Fibroblast of skin of scalp (primary cell): ENCODE data around the gene UBQLN4. TPM values are rescaled to one million over a fixed set of nuclear protein-coding genes. Genes with fewer than 3 reads are reported as not detected.

Source experiments
- DNase-seq: peaks from one replicate; pipeline ENCODE4 v3.0.0-alpha.2; 2013
- polyA plus RNA-seq, 2 experiments: library from polyadenylated mRNA; unstranded; fragments of 120-200 nt; gene quantifications; one replicate each; pipeline ENCODE4 v1.2.1, GENCODE V29; 2013; ENCODE audit not compliant: insufficient read length in 2 of 2

The UBQLN4 gene
- 32.4 TPM for polyA plus RNA-seq (2013, experiment 1 of 2; ENCODE audit: insufficient read length)
- polyA plus RNA-seq (2013, experiment 2 of 2; ENCODE audit: insufficient read length), result 34.3 TPM

GRCh38 chr1:156053768-156054499 is at the start of gene UBQLN4:
Gene UBQLN4 (minus strand): TSS chr1:156053798. CDS start chr1:156053701, 97 bp downstream.
- DNase-seq, result peak; percentile 92

- peak; percentile 81 for DNase-seq
These were observed 49.3 kb upstream of the UBQLN4 start for GRCh38 chr1:156102633-156103511.

DNA sequence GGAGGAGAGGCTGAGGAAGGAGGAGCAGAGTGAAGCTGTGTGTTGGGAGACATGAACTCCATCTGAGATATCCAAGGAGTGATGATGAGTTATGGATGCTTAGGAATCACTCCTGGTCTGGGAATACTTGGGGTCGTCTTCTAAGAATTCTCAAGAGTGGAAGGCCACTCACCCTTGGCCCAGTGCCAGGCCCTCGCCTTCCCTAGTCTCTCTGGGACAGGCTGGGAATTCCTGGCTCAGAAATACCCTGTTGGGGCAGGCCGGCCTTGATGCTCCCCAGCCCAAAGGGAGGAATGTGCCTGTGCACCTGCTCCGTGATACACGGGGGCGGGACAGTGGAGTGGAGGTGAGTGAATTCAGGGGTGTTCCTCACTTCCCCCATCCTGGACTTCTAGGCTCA is 48.3 kb upstream of the UBQLN4 start:
- no peak for DNase-seq

DNA sequence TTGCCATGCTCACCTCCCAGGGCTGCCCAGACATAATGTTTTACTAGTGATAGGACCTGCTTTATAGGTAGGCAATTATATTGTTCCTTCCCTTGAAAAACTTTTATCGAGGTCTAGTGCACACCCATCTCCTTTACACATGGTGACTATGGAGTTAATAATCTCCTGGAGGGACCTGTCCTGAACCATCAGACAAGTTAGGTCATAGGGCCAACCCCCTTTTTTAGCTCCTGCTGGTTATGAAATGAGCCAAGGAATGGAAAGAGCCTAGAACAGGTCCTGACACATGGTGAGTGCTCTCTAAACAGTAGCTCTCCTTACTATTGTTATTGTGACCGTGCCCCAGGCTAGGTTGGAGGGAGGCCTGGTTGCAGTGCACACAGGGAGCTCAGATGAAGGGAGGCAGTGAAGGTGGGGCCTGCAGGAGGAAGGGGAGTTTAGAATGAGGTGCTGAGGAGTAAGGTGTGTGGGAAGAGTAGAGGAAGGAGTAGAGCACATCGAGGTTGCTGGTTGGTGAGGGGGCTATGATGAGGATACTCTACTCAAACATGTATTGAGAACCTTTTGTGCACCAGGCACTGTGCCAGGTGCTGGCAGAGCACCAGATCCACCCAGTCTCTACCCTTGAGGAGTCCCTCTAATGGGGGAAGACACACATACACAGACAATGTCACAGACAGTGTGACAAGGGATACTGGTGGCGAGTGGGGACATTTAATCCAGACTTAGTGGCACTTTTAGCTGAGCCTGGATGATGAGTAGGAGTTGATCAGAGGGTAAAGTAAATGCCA is 46.8 kb upstream of the UBQLN4 start:
- DNase-seq, result no peak

- no peak for DNase-seq
These were observed 45.7 kb upstream of the UBQLN4 start for GRCh38 chr1:156099282-156099681.

DNA sequence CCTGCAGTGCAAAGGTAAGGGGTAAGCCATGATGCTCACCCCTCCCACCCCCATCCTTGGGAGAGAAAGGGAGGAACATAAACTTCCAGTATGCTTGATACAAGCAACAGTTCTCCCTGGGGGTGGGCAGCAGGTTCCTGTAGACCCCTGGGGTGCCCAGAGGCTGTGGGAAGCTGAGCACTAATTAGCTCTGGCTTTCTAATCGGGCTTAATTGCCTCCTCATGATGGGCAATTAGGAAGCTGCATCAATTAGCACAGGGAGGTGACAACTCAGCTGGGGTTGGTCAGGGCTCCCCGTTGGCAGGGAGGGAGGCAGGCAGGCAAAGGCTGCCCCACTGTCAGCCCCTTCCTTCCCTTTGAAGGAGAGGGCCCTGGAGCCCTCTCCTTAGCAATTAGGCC is 45.2 kb upstream of the UBQLN4 start:
- no peak for DNase-seq

GRCh38 chr1:156097499-156098178 is 44.0 kb upstream of the UBQLN4 start:
- no peak for DNase-seq

GRCh38 chr1:156096640-156097391 is 43.2 kb upstream of the UBQLN4 start:
- DNase-seq, result peak; percentile 89

GRCh38 chr1:156095906-156096508 is 42.4 kb upstream of the UBQLN4 start:
- DNase-seq, result no peak

GRCh38 chr1:156091610-156092009 is 38.0 kb upstream of the UBQLN4 start:
- DNase-seq, result no peak

DNA sequence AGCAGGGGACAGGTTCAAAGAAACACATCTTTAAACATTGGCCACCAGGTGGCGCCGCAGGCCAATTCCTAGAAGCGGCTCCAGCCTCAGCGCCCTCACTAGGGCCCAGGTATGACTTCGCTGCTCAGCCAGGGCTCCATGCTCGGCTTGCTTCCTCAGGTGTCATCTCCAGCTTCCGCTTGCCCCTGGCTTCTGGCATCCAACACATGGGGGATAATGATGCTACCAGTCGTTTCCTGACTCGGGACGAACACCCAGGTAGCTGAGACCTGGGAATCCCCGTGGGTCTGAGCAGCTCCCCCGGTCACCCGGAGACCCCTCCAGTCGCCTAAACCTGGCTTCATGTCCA is 37.2 kb upstream of the UBQLN4 start:
- DNase-seq, result peak; percentile 75

DNA sequence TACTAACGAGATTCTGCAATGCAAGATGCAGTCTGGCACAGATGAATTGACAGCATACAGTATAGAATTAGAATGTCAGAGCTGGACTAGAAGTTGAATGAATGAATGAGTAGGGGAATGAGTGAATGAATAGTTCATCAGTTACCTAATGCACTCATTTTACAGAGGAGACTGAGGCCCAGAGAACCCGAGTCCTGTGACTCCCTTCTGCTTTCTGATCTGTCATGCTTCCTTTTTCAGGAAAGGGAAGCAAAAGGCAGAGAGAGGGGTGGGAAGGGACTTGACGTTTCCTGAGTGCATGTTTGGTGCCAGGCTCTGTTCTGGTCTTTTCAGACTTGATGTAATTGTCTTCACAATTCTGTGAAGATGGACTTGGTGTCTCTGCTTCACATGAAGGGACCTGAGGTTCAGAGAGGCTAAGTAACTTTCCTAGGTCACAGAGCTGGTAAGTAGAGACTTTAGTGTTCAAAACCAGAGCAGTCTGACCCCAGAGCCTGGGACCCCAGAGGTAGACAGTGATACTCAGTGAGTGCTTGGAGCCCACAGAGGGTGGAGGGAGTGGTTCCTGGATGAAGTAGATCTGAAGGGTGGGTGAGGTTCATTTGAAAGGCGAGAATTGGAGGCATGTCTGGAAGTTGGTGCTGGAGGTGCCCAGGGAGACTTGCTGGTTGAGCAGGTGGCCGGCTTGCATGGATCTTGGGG is 36.7 kb upstream of the UBQLN4 start:
- no peak for DNase-seq

- DNase-seq, result no peak
These were observed 36.1 kb upstream of the UBQLN4 start for GRCh38 chr1:156089704-156090103.

- no peak for DNase-seq
These were observed 32.7 kb upstream of the UBQLN4 start for GRCh38 chr1:156086256-156086662.

DNA sequence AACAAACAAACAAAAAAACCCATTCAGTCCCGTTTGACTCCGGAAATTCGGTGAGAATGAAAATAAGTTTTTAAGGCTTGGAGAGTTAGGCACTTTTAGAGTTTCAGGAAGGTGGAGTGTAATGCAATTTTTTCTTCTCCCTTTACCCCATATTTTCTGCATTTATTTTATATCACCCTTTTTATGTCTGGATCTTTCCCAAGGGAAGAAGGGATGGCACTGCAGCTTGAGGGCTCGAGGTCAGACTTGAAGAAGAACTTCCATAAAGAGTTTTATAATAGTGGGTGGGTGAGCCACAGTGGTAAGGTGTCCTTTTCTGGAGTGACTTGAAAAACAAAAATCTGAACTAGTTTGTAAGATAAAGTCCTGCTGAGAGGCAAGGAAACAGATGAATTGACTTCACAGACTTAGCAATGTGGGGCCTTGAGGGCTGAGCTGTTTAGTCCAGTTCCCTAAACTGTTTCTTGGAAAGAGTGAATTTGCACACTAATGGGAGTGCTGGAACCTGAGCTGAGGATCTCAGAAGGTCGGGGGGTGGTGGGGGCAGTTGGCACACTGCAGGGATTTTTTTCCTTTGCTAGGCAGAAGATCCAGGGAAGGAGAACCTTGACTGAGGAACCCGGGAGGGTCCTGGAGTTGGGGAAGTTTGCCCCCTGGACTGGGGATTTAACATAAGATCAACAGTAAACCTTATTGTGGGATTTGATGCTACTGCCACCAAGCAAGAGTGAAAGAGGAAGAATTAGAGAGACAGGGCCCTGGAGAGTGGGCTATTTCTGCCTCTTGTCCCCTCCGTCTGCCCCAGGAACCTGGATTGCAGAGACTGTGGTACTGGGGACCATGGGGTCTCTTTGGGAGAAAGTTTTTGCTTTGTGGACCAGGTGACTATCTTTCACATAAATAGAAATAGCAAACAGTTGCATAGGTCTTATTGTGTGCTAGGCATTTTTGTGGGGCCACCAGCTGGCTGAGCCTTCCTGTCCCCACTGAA is 30.5 kb upstream of the UBQLN4 start:
- DNase-seq, result no peak

GRCh38 chr1:156082309-156083091 is 28.9 kb upstream of the UBQLN4 start, which contains the start of gene MEX3A:
Gene MEX3A (minus strand): TSS chr1:156082465. CDS start chr1:156081998, 467 bp downstream.
- DNase-seq, result peak; percentile 81

DNA sequence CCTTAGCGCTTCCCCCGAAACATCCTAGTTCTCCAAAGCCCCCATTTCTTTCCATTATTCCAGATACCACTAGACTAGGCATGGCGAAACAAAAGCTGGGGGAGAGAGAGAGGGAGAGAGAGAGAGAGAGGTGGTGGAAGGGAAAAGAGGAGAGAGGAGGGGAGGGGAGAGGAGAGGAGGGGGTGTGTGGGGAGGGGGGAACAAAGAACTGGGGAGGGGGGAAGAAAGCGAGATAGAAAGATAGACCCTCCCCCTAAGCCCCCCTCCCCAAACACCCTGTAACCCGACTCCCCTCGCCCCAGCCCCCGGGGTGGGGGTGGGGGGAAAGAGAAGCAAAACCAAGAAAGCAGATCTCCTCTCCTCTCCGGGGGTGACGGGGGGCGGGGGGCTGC is 28.3 kb upstream of the UBQLN4 start:
- DNase-seq, result no peak
